ENCODE results near the gene FOXRED2. TPM values are rescaled to one million over a fixed set of nuclear protein-coding genes. Genes with fewer than 3 reads are reported as not detected.

FOXRED2 gene
- total and polyA plus RNA-seq, 2 of the 8 experiments (the other 6 are each of a cell fraction or from before 2014, with no cell fraction given), result 11.5 to 27.8 TPM

- H2BK15ac ChIP-seq (ENCODE audit: low read length), result no peak overlapping the region; the same call in 1 of the 2 replicates
- no peak overlapping the region; the same call in 1 of the 2 replicates for H2BK5ac ChIP-seq (ENCODE audit: low read depth, low read length)
- no peaks in the 10 kb centered on the region for H3K27me3 ChIP-seq (replicated peaks in 1 of 4; ENCODE audit: control insufficient read depth in 3 of 4, extremely low read depth in 1 of 4, insufficient read depth in 3 of 4, low read length in 3 of 4)
- WGBS, 2 experiments (ENCODE audit: extremely low coverage in 1 of 2, insufficient coverage in 1 of 2, insufficient read length in 1 of 2, insufficient replicate concordance in 2 of 2, low coverage in 1 of 2, low lambda C conversion rate in 2 of 2, missing lambda C conversion rate in 1 of 2), result 61% methylated on average over 14 of the region's 14 CpGs; no CpG with 5 or more reads in 1 of the 2 experiments
- H2AFZ ChIP-seq (ENCODE audit: low read length), result no peak overlapping the region
- peak overlapping the region; percentile 94; the same call in 1 of the 2 replicates for H2BK12ac ChIP-seq (ENCODE audit: low read depth, low read length)
- H3K79me1 ChIP-seq (ENCODE audit: low read depth, low read length), result no peaks in the 10 kb centered on the region; the same call in 1 of the 2 replicates
- peaks cover 0 to 2% (median 0%) of the 10 kb centered on the region in 4 experiments; a peak in 2 of 7 replicates for H3K4me1 ChIP-seq (replicated peaks in 1 of 4; ENCODE audit: control insufficient read depth in 3 of 4, insufficient read depth in 4 of 4, low read length in 3 of 4)
- no peak overlapping the region for H3K9ac ChIP-seq (replicated peaks in 1 of 4; ENCODE audit: extremely low read depth in 1 of 4, low read depth in 3 of 4, low read length in 3 of 4)
- ChIA-PET POLR2A (ENCODE audit: partially characterized antibody) (interaction anchor here (0.5 to 3.5 kb wide), 13 partner anchors 11 to 186 kb away, joined by 3 to 14 read pairs (median 4); partner anchors contain the start of genes EIF3D and TXN2), CTCF (ENCODE audit: partially characterized antibody) (interaction anchor here (0.7 to 6.8 kb wide), 49 partner anchors 8 to 655 kb away, joined by 3 to 78 read pairs (median 6); no protein-coding TSS in a partner anchor)
- no peaks in the 10 kb centered on the region for H3K23me2 ChIP-seq (ENCODE audit: low read depth, low read length)
- no peak overlapping the region for H3K4me3 ChIP-seq (ENCODE audit: extremely low read depth in 1 of 4, insufficient read depth in 2 of 4, low read depth in 3 of 4, low read length in 4 of 4)
- peaks cover 0 to 2% of the 10 kb centered on the region in 2 experiments for H4K20me1 ChIP-seq (replicated peaks in 1 of 2; ENCODE audit: control insufficient read depth in 1 of 2, insufficient read depth in 2 of 2, low read length in 2 of 2)
- DNase-seq (ENCODE audit: low read depth in 1 of 2, low spot score in 2 of 2), result peak; percentile 65 to 83
- no peak overlapping the region for H4K8ac ChIP-seq (ENCODE audit: extremely low read depth, insufficient read depth, low read length)
- peak; percentile 50 for FAIRE-seq
- H3K14ac ChIP-seq (ENCODE audit: insufficient read length), result no peak overlapping the region
- H3K56ac ChIP-seq (replicated peaks; ENCODE audit: insufficient read length, low read depth, low read length), result no peak overlapping the region
- H3K36me3 ChIP-seq (ENCODE audit: control insufficient read depth in 2 of 4, insufficient read depth in 4 of 4, low read length in 3 of 4), result peaks cover 0 to 3% (median 1%) of the 10 kb centered on the region in 4 experiments; a peak in 4 of 8 replicates
- no peaks in the 10 kb centered on the region for H3K9me3 ChIP-seq (ENCODE audit: insufficient read depth in 2 of 2, low read depth in 1 of 2, low read length in 1 of 2)
- no peak overlapping the region for H3K18ac ChIP-seq (ENCODE audit: extremely low read depth, low read length)
- no peak overlapping the region for H2BK120ac ChIP-seq (replicated peaks; ENCODE audit: low read depth, low read length)
- H2BK20ac ChIP-seq (ENCODE audit: low read length), result no peak overlapping the region
- no peaks in the 10 kb centered on the region for H3K79me2 ChIP-seq (ENCODE audit: control insufficient read depth in 1 of 2, insufficient read depth in 2 of 2, low read length in 2 of 2)
- H3K4me2 ChIP-seq (ENCODE audit: insufficient read depth in 1 of 2, low read depth in 2 of 2, low read length in 2 of 2), result no peak overlapping the region
- H3K23ac ChIP-seq (ENCODE audit: insufficient read length), result no peak overlapping the region
- peak overlapping the region; percentile 30; the same call in 1 of the 2 replicates for H3K27ac ChIP-seq (ENCODE audit: low read depth, low read length)
- no peak overlapping the region for H4K5ac ChIP-seq (ENCODE audit: insufficient read length, low read depth, low read length)
- H3K4ac ChIP-seq (replicated peaks; ENCODE audit: insufficient read length, low read depth, low read length), result no peak overlapping the region
- H2AK5ac ChIP-seq (ENCODE audit: low read depth, low read length), result no peak overlapping the region
- H4K91ac ChIP-seq (replicated peaks; ENCODE audit: insufficient read length, low read length), result peak overlapping the region; percentile 58
- TF ChIP-seq CEBPB (IDR thresholded peaks at IDR 0.05; ENCODE audit: low read depth, low read length), result no peak
- 0 out of 3 replicates have a peak, but pooled peaks of 1 of the 2 experiments have one; percentile 28 for TF ChIP-seq POLR2A (IDR thresholded peaks at IDR 0.05; ENCODE audit: control extremely low read depth in 1 of 2, low read depth in 2 of 2, low read length in 2 of 2)
- TF ChIP-seq RAD21 (IDR thresholded peaks at IDR 0.05 in 1 of 2, conservative IDR thresholded peaks at IDR 0.05 in 1 of 2; ENCODE audit: low read depth in 2 of 2, low read length in 2 of 2), result peak; percentile 98 to 99
- TF ChIP-seq TAF7 (optimal IDR thresholded peaks at IDR 0.05; ENCODE audit: borderline replicate concordance, low read depth, low read length), result peak; percentile 27
- no peak for TF ChIP-seq RNF2 (IDR thresholded peaks at IDR 0.05; ENCODE audit: borderline replicate concordance, low read depth, low read length, missing control alignments, poor library complexity, severe bottlenecking)
- TF ChIP-seq KDM5A (IDR thresholded peaks at IDR 0.05; ENCODE audit: low read length), result no peak
- no peak for TF ChIP-seq SIX5 (IDR thresholded peaks at IDR 0.05; ENCODE audit: low read depth, low read length)
- TF ChIP-seq BCL11A (IDR thresholded peaks at IDR 0.05; ENCODE audit: low read depth in 2 of 2, low read length in 2 of 2), result no peak
- TF ChIP-seq, protein P1, sequence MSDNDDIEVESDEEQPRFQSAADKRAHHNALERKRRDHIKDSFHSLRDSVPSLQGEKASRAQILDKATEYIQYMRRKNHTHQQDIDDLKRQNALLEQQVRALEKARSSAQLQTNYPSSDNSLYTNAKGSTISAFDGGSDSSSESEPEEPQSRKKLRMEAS (IDR thresholded peaks at IDR 0.05), result no peak
- no peak for TF ChIP-seq ZNF274 (IDR thresholded peaks at IDR 0.05; ENCODE audit: borderline replicate concordance, extremely low read depth, low read length)
- TF ChIP-seq POU5F1 (IDR thresholded peaks at IDR 0.05; ENCODE audit: low read depth, low read length), result no peak
These were observed 36.5 kb downstream of the FOXRED2 start for GRCh38 chr22:36470162-36470993.
